HCT116 (cell line): ENCODE measurements around the gene NLRC5. TPM values are rescaled to one million over a fixed set of nuclear protein-coding genes. Genes with fewer than 3 reads are reported as not detected.

ENCODE experiments used
- ATAC-seq: fragments of 200-7000 bp; cut with Tn5 transposase; 2 replicates; pipeline ENCODE4 v1.9.1; 2020; ENCODE audit warnings: mild to moderate bottlenecking, moderate library complexity
- BruUV-seq: library from RNA; stranded (reverse); fragments of 400-500 nt; replicated peaks from 2 replicates; lab custom pipeline; 2021; lab: Mats Ljungman, UMichigan
- CTCF ChIA-PET: fragments of 300-600 bp; sonication (Branson Sonifier 250); formaldehyde crosslinking; loops from one replicate; lab custom pipeline; 2021; ENCODE audit warnings: antibody characterized with exemption; lab: Charles Lee
- POLR2A ChIA-PET: fragments of 300-600, 350-600 bp; sonication (Branson Sonifier 250); formaldehyde crosslinking; loops from one replicate; lab custom pipeline; 2021; ENCODE audit warnings: antibody characterized with exemption; lab: Charles Lee
- RAD21 ChIA-PET, 2 experiments: fragments of 300-600 bp; sonication (Branson Sonifier 250); formaldehyde crosslinking; loops; one replicate each; lab custom pipeline; 2023; ENCODE audit warnings: low total read pairs in 2 of 2; ENCODE audit not compliant: uncharacterized antibody in 2 of 2, unreplicated experiment in 2 of 2, low non-redundant PET in 1 of 2; lab: Charles Lee
- DNase-seq: peaks from one replicate; pipeline ENCODE4 v3.0.0-alpha.2; 2010; ENCODE audit warnings: low read depth, low spot score
- H2AFZ ChIP-seq: fragments of 200-600 bp; shearing (Covaris generic), sonication (generic); 2 replicates; pipeline ENCODE4 v1.6.1; 2017; ENCODE audit warnings: low read depth, mixed run types, mixed read lengths, antibody characterized with exemption, low read length; ENCODE audit not compliant: poor library complexity, severe bottlenecking
- H3K27ac ChIP-seq: 2 replicates; pipeline ENCODE4 v1.5.1; 2012; ENCODE audit warnings: low read depth, low read length
- H3K27me3 ChIP-seq: fragments of 200-600 bp; sonication (generic); 2 replicates; pipeline ENCODE4 v1.6.1; 2016; ENCODE audit warnings: mixed run types, low read length, mixed read lengths; ENCODE audit not compliant: insufficient read depth
- H3K36me3 ChIP-seq, 2 experiments: fragments of 200-500 bp in 1 of 2; fragments of 200-600 bp in 1 of 2; sonication (Bioruptor generic) in 1 of 2; sonication (generic) in 1 of 2; 2 replicates each; pipeline versions ENCODE4 v1.5.1 to v1.6.1; 2014 to 2016; ENCODE audit warnings: low read length in 2 of 2, inconsistent platforms in 1 of 2, mixed read lengths in 1 of 2, mixed run types in 1 of 2; ENCODE audit not compliant: insufficient read depth in 2 of 2, control insufficient read depth in 1 of 2
- H3K4me1 ChIP-seq, 2 experiments: fragments of 200-600 bp in 1 of 2; sonication (generic) in 1 of 2; 2 replicates each; pipeline versions ENCODE4 v1.5.1 to v1.6.1; 2012 to 2017; ENCODE audit warnings: low read length in 2 of 2, inconsistent platforms in 1 of 2, mild to moderate bottlenecking in 1 of 2, mixed read lengths in 1 of 2, mixed run types in 1 of 2, moderate library complexity in 1 of 2; ENCODE audit not compliant: insufficient read depth in 2 of 2, control insufficient read depth in 1 of 2
- H3K4me2 ChIP-seq: fragments of 200-600 bp; sonication (generic); 2 replicates; pipeline ENCODE4 v1.6.1; 2017; ENCODE audit warnings: mixed run types, low read length, mixed read lengths
- H3K4me3 ChIP-seq, 2 experiments: fragments of 200-600 bp in 1 of 2; sonication (generic) in 1 of 2; replicated peaks in 1 of 2; 2 replicates each; pipeline ENCODE4 v1.5.1; 2011 to 2016; ENCODE audit warnings: low read length in 2 of 2, control low read depth in 1 of 2, low read depth in 1 of 2, mild to moderate bottlenecking in 1 of 2, mixed read lengths in 1 of 2, mixed run types in 1 of 2
- H3K79me2 ChIP-seq: fragments of 200-600 bp; sonication (generic); 2 replicates; pipeline ENCODE4 v1.6.1; 2017; ENCODE audit warnings: mild to moderate bottlenecking, mixed run types, low read length, moderate library complexity, mixed read lengths; ENCODE audit not compliant: insufficient read depth
- H3K9ac ChIP-seq: fragments of 200-600 bp; sonication (generic); 2 replicates; pipeline ENCODE4 v1.6.1; 2016; ENCODE audit warnings: low read length, mixed read lengths
- H3K9me2 ChIP-seq: fragments of 200-600 bp; sonication (generic), shearing (Covaris generic); 2 replicates; pipeline ENCODE4 v1.6.1; 2017; ENCODE audit warnings: mixed run types, mild to moderate bottlenecking, moderate library complexity; ENCODE audit not compliant: insufficient read depth
- H3K9me3 ChIP-seq, 2 experiments: fragments of 200-500 bp in 1 of 2; fragments of 200-600 bp in 1 of 2; sonication (Bioruptor generic) in 1 of 2; sonication (generic) in 1 of 2; 2 replicates each; pipeline ENCODE4 v1.6.1; 2014 to 2017; ENCODE audit warnings: low read length in 2 of 2, mixed read lengths in 2 of 2, inconsistent platforms in 1 of 2, low read depth in 1 of 2, mild to moderate bottlenecking in 1 of 2, mixed run types in 1 of 2, moderate library complexity in 1 of 2; ENCODE audit not compliant: control insufficient read depth in 1 of 2, insufficient read depth in 1 of 2
- H4K20me1 ChIP-seq: fragments of 200-600 bp; sonication (generic), shearing (Covaris generic); 2 replicates; pipeline ENCODE4 v1.6.1; 2017; ENCODE audit warnings: mixed run types, mild to moderate bottlenecking, moderate library complexity; ENCODE audit not compliant: insufficient read depth
- FOSL1 ChIP-seq: IDR thresholded peaks from 2 replicates; pipeline ENCODE4 v1.6.1; 2012; ENCODE audit warnings: low read depth
- POLR2AphosphoS5 ChIP-seq: IDR thresholded peaks from 2 replicates; pipeline ENCODE4 v1.6.1; 2011; ENCODE audit warnings: mild to moderate bottlenecking, low read depth, low read length, moderate library complexity
- SIN3A ChIP-seq: IDR thresholded peaks from 2 replicates; pipeline ENCODE4 v1.6.1; 2012; ENCODE audit warnings: low read depth
- SRF ChIP-seq: IDR thresholded peaks from 2 replicates; pipeline ENCODE4 v1.6.1; 2012; ENCODE audit warnings: low read depth
- TCF7L2 ChIP-seq: IDR thresholded peaks from 2 replicates; pipeline ENCODE4 v1.7.0; 2011; ENCODE audit warnings: borderline replicate concordance, inconsistent platforms; ENCODE audit not compliant: insufficient read depth, insufficient read length; ENCODE audit errors: extremely low read depth
- YY1 ChIP-seq: IDR thresholded peaks from 2 replicates; pipeline ENCODE4 v1.6.1; 2011; ENCODE audit warnings: low read length, low read depth, moderate library complexity, mild to moderate bottlenecking; ENCODE audit not compliant: insufficient replicate concordance; ENCODE audit errors: extremely low read depth
- intact Hi-C: fragments of 100-400 bp; cut with micrococcal nuclease; formaldehyde crosslinking; loops from 2 replicates; pipeline ENCODE4 v1.10.0; 2022
- total RNA-seq: library from RNA; stranded (reverse); gene quantifications from one replicate; pipeline ENCODE4 v1.2.1, GENCODE V29; 2021; ENCODE audit not compliant: unreplicated experiment

The NLRC5 gene
- total RNA-seq, 1 experiment from 2014 or later: 10.4 TPM

- no peak for TF ChIP-seq TCF7L2
- TF ChIP-seq POLR2AphosphoS5: no peak
- TF ChIP-seq SIN3A: no peak
These were observed 10.3 kb downstream of the NLRC5 start (continued) for GRCh38 chr16:56999409-57000270.

DNA sequence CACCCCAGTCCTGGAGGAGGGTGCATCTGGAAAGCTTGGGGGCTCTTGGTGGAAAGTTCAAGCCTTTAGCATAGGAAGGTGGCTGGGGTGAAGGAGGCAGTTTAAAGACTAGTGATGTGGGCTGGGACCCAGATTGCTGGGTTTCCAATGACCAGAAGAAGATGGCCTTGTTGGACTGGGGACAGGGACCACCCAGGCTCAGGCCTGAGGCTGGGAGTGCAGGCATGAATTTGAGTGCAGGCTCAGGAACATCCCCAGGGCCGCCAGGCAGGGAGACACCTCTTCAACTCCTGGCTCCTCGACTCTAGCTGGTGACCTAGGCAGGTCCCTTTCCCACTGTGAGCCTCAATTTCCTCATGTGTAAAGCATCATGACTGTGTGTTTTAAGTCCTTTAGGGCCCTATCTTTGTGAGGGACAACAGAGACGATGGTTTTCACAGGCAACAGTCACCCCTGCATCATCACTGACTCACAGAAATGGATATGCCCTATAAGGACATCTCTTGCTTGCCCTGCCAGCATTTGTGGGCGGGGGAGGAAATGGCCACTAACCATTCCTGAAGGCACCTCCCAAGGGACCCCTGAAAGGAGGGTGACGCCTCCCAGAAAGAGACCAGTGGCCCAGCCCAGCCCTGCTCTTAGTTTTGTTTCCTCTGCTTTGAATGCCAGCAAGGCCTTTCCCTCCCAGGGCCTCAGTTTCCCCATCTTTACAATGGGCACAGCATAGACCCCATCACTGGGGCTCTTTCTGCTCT, 11.1 kb downstream of the NLRC5 start:
- DNase-seq: peak; percentile 19
- ChIA-PET POLR2A (interaction anchor here (0.6 kb wide), 1 partner anchor 20 kb away, joined by 4 read pairs; no protein-coding TSS in a partner anchor), CTCF (no interaction called here)
- no peak overlapping the region for H3K4me3 ChIP-seq
- H2AFZ ChIP-seq: no peak overlapping the region
- no peak overlapping the region for H3K9ac ChIP-seq
- no peaks in the 10 kb centered on the region for H3K79me2 ChIP-seq
- H3K9me3 ChIP-seq: no peaks in the 10 kb centered on the region
- no peaks in the 10 kb centered on the region for H3K27me3 ChIP-seq
- peaks cover 0 to 16% of the 10 kb centered on the region in 2 experiments; a peak in 3 of 4 replicates for H3K4me1 ChIP-seq
- no peaks in the 10 kb centered on the region for H3K9me2 ChIP-seq
- peak overlapping the region; percentile 29 for H3K4me2 ChIP-seq
- TF ChIP-seq FOSL1 (peak; percentile 63), SRF (peak; percentile 94), YY1 (no peak)
- TF ChIP-seq, all 23 proteins: peak for 2
- RAD21 ChIA-PET: no interaction called here
- peak; percentile 54; the same call in 1 of the 2 replicates for ATAC-seq
- Histone ChIP-seq H3K27ac (no peak overlapping the region), H4K20me1 (no peaks in the 10 kb centered on the region), H3K36me3 (no peaks in the 10 kb centered on the region)
- intact Hi-C loops: no loop called here
- no TSS peak for BruUV-seq
